Activated CD4-positive, alpha-beta T cell treated with anti-CD3 and anti-CD28 coated beads, Interleukin-2, Interleukin-6, amounts not matched to agents 100 ng/mL and 50 ng/mL, durations not matched to agents 16 hours and 8 hours (primary cell): ENCODE measurements around the gene DHCR7.
"Not testable (repeated sequence)": the region's sequence is repeated elsewhere in the genome, so short reads cannot be mapped to it uniquely, and the experiment has no call there.

Experiments used
- DNase-seq: peaks from one replicate; pipeline ENCODE4 v3.0.0-alpha.2; 2020

Gene DHCR7

DNA sequence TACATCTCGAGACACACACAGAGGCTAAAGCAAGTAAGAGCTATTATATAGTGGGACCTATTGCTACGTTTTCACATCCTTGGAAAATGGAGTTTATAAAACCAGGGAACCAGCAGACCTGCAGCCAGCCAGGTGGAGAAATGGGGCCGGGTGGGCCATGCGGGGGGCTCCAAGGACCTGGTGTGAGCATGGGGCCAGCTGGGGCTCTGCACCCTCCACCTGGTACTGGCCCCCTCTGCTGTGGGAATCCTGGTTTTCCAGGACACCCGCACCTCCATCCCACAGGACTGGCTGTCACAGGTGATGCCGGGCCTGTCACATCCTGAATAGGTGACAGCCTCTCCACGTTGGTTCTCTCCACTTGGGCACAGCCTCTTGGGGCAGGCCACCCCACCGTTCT is 11.3 kb downstream of the DHCR7 start:
- DNase-seq = no peak

DNA sequence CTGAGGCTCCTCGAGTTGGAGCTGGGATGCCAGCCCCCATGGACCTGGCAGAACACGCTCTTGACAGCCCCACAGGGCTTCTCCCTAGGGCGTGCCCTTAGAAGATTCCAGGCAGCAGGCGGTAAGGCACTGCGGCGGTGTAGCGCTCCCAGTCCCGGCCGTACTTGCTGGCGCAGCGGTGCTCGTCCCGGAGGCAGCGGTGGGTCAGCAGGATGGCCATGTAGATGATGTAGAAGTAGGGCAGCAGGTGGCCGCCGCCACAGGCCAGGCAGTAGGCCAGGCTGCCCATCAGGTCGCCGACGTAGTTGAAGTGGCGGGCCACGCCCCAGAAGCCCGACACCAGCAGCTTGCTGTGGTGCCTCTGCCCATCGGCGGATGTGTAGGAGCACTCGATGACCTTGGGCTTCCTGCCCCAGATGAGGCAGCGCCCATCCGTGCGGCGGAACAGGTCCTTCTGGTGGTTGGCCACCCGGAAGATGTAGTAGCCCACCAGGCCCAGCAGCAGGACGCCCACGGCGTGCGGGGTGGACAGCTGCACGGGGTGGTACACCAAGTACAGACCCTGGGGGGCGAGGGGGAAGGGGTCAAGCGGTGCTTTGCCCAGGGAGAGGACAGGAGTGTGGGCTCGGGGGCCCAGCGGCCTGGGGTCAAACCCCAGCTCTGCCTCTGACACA is 12.8 kb downstream of the DHCR7 start:
- no peak for DNase-seq

DNA sequence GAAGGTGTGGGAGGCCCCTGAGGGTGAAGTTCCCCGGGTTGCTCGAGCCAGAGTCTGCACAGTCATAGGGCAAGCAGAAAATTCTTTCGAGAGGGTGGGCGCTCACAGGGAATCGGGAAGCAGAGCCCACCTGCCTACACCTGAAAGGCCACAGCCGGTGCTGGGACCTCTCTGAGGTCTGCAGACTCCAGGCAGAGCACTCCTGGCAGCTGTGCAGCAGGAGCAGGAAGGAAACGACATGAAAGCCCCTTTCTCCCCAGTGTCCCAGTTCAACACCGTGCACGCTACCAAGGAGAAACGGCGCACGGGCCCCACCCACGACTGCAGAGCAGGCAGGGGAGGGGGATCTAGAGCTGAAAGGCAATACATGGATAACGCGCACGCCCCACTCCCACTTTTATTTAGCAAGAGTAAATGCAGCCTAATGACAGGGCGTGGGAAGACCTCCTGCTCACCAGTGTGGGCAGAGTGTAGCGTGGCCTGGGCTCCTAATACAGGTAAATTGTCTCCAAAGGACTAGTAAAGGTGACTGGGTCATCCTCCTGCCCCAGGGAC is 13.5 kb downstream of the DHCR7 start:
- DNase-seq = no peak

DNA sequence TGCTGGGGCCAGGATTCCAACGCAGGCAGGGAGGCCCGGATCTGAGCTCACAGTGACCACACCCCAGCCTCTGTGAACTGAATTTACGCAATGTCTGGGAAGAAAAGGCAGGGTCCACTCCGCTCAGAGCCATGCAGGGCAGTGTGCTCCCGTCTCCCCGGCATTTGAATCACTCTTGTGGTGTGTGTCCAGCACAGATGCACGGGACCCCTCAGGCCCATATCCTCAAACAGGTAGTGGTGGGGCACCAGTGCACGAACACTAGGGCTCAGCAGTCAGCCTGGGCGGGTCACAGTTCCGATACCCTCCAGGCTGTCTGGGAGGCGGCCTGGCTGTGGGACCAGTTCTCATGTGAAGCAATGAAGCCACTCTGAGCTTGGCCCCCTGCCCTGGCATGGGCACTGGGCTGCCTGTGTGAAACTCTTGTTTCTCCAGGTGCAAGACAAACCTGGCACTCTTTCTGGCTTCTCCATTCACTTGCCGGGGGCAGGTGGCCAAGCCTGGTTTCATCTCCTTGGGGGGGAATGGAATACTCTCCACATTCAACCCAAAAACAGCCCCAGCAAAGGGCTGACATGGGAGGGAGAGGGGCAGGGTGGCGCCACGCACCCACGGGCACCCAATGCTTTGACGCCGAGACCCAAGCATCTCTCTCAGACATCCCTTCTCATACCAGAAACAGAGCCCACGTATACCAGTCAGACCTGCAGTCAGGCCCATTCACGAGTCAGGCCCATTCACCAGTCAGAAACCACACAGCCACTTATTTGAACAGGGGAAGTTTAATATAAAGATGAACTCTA is 14.3 kb downstream of the DHCR7 start:
- DNase-seq = no peak

DNA sequence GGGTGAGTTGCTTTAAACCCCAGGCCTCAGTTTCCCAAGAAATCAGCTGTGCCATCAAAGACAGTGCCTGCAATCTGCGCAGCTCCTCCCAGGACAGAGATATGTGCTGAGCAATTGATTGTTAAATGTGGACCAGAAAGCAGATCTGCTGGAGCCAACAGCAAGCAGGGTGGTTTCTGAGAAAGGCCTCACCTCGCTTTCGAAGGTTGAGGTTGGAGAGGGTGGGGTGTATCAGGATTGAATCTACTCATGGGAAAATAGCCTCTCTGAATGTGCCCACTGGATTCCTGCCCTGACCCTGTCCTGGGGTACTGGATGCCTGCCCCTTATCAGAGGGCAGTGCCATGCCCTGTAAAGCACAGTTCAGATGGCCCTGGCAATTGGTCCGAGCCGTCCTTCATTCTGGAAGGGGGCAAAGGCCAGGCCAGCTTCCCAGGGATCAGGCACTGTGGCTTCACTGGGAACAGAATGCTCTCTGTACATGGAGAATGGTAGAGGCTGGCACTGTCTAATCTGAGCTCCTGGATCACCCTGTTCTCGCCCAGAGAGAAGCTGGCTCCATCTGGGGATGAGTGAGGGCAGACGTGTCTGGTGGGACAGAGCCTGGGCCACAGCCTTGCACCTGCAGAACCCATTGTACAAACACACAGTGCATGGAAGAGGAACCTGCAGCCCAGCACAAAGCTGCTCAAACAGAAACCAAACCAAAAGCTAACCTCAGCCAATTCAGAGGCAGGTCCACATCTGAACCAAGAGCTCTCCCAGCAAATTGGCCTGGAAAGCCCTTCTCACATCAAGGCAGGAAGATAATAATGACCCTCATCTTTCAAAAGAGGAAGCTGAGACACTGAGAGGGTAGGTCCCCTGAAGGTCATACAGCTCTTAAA is 15.2 kb downstream of the DHCR7 start:
- no peak for DNase-seq

DNA sequence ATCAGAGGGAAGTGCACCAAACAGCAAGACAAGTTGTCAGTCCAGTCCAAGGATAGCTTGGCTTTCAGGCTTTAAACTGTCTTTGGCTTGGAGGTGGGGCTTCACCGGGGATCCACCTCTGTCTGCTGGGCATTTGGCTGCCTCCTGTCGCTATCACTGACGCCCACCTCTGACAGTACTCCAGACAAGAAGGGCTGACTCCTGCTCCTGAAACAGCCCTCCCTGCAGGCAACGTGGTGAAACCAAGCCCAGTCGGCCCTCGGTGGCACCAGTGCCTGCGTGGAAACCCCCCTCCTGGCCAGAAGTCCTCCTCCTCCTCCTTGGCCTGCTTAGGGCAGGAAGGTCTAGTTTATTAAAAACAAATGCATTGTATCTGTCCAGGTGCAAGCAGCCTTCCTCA is 16.9 kb downstream of the DHCR7 start:
- no peak for DNase-seq

DNA sequence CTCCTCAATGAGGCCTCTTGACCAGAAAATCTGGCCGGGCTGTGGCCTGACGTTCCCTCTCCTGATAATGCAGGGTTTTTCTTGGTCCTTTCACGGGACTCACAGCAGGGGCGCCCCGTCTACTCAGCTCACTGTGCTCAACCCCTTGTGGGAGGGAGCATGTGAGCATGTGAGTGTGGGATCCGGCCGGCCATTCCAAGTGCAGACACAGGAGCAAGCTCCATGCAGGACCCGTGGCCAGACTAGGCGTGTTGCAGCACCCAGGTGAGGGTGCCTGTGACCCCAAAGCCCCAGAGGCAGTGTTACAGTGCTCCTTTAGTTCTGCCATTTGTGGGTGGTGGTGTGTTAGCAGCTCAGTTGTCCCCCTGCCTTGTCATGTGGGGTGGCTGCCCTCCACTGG is 18.0 kb downstream of the DHCR7 start:
- DNase-seq = no peak

DNA sequence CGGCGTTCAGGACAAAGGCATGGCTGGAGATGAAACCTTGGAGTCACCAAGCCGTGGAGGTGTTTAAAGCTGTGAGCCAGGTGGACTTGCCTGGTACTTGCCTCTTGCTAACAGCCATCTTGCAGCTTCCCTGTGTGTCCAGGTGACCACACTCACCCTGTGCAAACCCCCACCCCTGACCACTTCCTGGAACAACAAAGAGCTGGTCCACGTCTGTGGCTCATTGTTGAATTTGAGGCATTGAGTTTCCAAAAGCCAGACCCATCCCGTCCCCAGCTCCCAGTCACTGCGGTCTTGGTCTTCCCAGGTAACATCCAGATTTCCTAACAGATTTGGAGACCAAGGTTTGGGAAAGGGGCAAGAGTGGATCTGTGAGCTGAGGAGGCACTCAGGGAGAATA is 18.5 kb downstream of the DHCR7 start:
- DNase-seq = no peak

DNA sequence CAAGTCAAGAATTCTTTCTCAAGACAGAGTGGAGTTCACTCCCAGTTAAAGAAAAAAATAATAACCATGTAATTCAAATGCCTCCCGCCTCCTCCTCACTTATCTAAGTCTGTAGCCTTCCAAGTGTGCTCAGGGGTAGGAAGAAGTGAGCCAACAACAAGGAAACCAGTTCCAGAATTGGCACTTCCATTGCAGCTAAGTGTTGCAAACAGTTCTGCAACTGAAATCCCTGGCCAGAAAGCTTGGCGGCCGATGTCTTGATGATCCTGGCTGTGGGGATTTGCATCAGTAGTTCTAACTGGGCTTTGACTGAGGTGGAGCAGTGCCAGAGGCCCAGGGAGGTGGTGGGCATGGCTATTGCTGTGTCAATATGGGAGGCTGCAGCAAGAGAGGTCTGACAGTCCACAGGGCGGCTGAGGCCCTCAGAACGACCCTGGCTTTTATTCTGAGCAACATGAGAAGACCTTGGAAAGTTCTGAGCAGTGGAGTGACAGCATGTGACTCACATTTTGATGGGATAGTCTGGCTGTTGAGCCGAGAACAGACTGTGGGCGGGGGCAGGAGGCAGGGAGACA is 19.2 kb downstream of the DHCR7 start:
- DNase-seq = no peak

DNA sequence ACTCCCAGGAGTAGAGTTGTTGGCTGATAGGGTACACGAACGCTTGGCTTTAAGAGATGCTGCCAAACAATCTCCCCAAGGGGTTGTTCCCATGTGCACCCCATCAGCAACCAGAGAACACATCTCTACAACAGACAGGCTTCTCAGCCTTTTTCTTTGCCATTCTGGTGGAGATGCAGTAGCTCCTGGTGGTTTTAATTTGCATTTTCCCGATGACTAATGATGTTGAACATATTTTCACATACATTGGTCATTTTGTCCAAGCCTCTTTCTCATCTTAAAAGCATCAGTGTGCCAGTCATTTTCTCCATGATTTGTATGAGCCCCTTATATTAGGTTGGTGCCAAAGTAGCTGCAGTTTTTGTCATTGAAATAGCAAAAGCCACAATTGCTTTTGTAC is 21.8 kb downstream of the DHCR7 start:
- DNase-seq = no peak

DNA sequence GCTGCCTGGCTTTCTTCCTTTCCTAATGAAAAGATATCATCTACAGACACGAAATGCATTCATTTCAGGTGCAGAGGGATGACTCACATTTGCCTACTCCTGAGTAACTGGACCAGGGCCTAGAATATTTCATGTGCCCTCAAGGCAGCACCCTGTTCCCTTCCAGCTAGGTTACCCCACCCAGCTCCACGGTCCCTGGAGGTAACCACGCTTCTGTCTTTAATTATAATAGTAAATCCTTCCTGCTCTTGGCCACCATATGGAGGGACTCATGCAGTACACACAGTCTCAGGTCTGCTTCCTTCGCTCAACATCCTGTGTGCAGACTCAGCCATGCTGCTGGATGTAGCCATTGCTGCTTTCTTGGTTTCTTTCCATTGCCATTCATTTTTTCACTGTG is 22.3 kb downstream of the DHCR7 start:
- DNase-seq = no peak

DNA sequence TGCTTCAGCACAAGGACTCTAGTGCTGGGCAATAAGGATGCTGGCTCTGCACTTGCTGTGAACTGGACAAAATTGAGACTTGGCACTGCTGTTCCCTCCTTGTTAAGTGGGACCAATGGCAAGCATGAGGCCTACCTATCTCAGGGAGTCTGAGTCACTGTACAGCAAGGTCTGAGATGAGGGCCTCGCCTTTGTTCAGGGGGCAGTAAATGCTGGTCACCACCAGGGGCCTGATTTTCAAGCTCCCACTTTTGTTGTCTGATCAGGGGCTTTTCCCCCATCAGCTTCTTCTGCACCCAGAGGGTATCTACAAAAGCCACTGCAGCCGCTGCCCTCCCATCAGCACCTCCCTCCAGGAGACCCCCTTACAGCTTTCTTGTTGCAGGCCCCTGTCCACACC is 22.8 kb downstream of the DHCR7 start:
- DNase-seq = no peak

DNA sequence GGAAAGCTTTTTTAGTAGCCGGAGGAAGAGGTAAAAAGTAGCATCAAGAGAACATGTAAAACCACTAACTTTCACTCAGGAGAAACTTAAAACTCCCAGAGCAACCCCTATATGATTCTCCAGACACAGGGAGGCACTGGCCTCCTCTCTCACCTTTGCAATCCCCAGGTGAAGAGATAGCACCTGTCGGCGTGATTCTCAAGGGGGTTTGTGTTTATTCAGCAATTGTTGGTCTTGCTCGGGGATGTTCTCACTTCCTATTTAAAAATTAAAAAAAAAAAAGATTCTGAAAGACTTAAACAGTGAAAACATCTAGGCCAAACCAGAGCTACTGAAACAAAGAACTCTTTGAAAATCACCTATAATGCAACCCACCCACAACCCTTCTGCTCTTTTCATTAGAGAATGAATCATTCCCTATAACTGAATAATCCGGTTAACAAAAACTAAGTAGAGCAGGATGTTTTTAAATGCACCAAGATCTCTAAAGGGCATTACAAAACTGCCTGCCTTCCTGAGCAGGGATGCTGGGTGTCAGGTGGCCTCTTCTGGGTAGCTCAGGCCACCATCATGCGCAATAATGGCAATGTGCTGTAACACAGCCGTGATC is 24.9 kb downstream of the DHCR7 start:
- no peak for DNase-seq

DNA sequence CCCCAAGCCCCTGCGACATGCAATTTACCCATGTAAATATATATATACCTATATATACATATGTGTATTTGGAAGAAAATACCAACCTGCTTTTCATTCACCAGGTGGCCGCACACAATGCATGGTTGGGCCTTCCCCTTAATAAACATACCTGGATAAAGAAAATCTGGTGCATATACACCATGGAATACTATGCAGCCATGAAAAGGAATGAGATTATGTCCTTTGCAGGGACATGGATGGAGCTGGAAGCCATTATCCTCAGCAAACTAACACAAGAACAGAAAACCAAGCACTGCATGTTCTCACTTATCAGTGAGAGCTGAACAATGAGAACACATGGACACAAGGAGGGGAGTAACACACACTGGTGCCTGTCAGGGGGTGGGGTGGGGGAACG is 25.9 kb downstream of the DHCR7 start:
- DNase-seq = not testable (repeated sequence)

DNA sequence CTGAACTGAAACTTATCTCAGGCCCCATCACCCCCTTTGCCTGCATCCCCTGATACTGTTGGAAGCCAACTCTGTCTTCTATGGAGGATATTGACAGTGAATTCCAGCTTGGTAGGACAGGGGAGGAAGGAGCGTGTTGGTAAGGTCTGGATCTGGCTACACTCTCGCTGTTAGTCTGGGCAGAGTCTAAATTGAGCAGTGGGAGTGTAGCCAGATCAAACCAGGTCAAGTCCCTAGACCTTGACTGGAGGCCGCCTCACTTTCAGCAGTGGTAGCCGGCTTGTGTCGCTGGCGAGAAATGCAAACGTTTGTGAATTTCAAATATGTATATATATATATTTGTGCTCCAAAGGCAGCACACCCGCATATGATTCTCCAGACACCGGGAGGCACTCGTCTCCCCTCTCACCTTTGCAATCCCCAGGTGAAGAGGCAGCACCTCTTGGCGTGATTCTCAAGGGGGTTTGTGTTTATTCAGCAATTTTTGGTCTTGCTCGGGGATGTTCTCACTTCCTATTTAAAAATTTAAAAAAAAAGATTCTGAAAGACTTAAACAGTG is 26.7 kb downstream of the DHCR7 start:
- no peak for DNase-seq

DNA sequence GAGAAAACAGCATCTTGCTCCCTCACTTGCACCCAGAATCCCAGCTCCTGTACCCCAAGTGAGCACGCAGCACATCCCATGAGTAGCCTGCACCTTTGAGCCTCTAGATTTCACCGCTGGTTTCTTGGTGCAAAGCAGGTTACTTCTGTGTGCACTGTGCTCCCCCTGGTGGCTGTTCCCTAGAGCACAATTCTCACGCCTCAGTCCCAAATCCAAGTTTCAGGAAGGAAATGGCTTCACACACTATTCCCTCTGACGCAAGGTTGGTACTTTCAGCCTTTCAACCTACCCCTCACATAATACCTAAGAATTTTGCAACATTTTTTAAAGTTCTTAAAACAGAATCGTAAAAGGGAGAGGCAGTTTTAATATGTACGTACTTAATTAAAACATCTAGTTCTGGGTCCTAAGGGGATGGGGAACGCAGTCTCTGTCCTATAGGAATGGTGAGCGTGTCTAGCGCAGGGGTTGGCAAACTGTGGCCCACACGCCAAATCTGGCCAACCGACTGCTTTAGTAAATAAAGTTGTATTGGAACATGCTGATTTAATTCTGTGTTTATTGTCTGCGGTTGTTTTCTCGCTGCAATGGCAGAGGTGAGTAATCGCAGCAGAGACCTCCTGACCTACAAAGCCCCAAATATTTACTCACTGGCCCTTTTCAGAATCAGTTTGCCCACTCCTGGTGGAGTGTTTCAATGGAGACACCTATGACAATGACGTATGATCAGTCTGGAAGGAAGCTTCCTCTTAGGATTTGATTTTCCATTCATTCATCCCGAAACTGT is 27.5 kb downstream of the DHCR7 start:
- peak; percentile 22 for DNase-seq

DNA sequence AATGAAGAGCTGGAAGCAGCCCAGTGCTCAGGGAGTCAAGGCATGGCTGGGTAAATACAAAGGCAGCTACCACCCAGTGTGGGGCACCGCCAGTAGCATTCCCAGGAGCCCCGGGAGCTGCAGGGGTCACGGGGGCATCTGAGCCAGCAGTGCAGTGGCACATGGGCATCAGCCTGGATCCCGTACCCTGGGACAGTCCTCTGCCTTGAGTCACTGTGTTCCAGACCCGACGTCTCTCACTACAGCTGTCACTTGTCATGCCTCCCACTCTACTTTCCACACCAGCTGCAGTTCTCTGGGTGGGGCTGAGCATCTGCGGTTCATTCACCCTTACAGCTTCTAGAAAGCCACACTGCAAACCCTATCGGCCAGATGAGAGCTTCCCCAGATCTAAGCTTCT is 29.6 kb downstream of the DHCR7 start:
- no peak for DNase-seq

DNA sequence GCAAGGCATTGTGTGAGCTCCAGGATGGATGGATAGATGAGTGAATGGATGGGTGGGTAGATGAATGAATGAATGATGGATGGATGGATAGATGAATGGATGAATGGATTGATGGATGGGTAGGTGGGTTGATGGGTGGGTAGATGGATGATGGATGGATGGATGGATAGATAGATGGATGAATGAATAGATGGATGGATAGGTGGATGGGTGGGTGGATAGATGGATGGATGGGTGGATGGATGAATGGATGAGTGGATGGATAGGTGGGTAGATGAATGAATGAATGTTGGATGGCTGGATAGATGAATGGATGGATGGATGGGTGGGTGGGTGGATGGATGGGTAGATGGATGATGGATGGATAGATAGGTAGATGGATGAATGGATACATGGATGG is 33.5 kb downstream of the DHCR7 start:
- no peak for DNase-seq

DNA sequence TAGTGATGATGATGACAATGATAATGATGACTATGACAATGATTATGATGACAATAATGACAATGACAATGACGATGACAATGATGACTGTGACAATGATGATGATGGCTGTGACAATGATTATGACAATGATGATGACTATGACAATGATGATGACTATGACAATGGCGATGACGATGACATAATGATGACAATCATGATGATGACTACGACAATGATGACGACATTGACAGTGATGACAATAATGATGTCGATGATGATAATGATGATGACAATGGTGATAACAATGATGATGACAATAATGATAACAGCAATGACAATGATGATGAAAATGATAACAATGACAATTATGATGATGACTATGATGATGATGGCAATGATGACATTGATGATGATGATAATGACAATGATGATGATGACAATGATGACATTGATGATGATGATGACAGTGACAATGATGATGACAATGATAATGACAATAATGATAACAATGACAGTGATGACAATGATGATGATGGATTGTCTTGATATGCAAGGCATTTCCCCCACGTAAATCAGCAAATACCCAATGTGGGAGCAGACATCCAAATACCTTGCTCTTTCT is 37.7 kb downstream of the DHCR7 start:
- DNase-seq = no peak

DNA sequence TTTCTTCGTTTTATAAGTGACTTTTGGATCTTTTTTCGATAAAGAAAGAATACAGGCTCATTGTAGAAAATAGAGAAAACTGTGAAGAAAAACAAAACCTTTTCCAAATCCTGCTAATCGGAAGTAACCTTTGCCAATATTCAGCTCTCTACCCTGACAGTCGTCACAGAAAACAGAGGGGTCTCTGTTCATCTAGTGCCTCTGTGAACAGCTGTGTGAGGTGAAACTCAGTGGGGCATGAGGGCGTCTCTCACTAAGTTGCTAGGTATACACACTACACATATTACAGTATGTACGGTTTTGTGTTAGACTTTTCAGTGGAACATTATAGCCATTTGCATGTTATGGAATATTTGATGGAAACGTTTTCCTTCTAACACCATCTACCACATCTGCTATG is 39.4 kb downstream of the DHCR7 start:
- no peak for DNase-seq

DNA sequence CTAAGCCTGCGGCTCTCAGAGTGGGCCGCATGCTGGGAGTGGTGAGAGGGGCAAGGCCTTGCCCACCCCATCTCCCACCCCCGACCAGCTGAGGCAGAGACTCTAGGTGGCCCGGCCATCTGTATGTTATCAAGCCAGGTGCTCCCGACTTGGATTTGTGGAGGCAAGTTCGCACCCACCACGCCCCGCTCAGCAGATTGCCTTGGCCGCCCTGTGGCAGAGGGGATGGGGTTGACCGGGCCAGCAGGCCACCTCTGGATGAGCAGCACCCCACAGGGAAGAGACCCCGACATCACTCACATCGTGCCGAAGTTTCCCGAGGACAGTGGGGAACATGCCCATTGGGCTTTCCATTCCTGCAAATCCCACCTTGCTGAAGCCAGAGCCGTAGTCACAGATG is 40.8 kb downstream of the DHCR7 start:
- no peak for DNase-seq
